ENCODE results near the gene PDCD1. TPM values are rescaled to one million over a fixed set of nuclear protein-coding genes. Genes with fewer than 3 reads are reported as not detected.

PDCD1 gene
- total and polyA plus RNA-seq, 10 of the 15 experiments (the other 5 are each of a cell fraction or from before 2014, with no cell fraction given), result 0.62 to 6.4 (median 2.9) TPM; not detected in 2

DNA sequence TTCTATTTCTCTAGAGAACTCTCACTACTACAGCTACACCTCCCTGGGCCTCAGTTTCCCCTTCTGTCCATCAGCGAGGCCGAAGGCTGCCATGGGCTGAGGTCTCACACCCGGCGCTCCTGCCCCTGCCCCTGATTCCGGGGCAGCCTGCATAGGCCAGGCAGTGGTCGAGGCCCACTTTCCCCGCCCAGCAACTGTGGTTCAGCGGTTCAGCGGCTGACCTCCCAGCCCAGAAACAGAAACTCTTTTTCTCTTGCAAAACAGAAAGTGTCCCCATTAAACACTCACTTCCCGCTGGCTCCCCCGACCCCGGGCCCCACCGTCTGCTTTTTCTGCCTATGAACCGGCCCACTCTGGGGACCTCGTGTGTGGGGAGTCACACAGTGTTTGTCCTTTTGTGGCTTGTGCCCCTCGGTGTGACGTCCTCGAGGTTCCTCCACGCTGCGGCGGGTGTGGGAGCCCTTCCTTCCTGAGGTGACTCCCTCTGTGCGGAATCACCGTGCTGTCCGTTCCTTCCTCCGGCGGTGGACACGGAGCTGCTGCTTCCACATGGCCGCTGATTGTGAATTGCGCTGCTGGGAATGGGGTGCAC, 16.0 kb downstream of the PDCD1 start (continued):
- TF ChIP-seq BCL11A (IDR thresholded peaks at IDR 0.05; ENCODE audit: low read depth, low read length) (0 out of 2 replicates have a peak, but pooled peaks have one; percentile 4), MTA2 (IDR thresholded peaks at IDR 0.05; ENCODE audit: low read depth) (peak; percentile 70), JUNB (IDR thresholded peaks at IDR 0.05) (no peak), YY1 (IDR thresholded peaks at IDR 0.05; ENCODE audit: low read depth, low read length) (0 out of 2 replicates have a peak, but pooled peaks have one; percentile 49), NR2F1 (conservative IDR thresholded peaks at IDR 0.05) (peak; percentile 89), GABPA (IDR thresholded peaks at IDR 0.05; ENCODE audit: low read depth) (0 out of 2 replicates have a peak, but pooled peaks have one; percentile 11), EP300 (IDR thresholded peaks at IDR 0.05; ENCODE audit: borderline replicate concordance in 1 of 2, control insufficient read depth in 1 of 2, low read depth in 2 of 2, low read length in 2 of 2) (no peak; a peak in 2 of 4 replicates), NBN (IDR thresholded peaks at IDR 0.05) (0 out of 2 replicates have a peak, but pooled peaks have one; percentile 40), RCOR1 (conservative IDR thresholded peaks at IDR 0.05; ENCODE audit: low read depth, low read length) (no peak), IKZF2 (IDR thresholded peaks at IDR 0.05) (peak; percentile 74 to 81), KAT2A (conservative IDR thresholded peaks at IDR 0.05; ENCODE audit: control insufficient read depth, low read depth, low read length) (no peak), RUNX3 (IDR thresholded peaks at IDR 0.05; ENCODE audit: low read length) (peak; percentile 84), CHD1 (IDR thresholded peaks at IDR 0.05; ENCODE audit: low read depth, low read length) (no peak), MEF2B (IDR thresholded peaks at IDR 0.05; ENCODE audit: partially characterized antibody, poor library complexity, severe bottlenecking) (peak; percentile 54), BACH1 (IDR thresholded peaks at IDR 0.05; ENCODE audit: borderline replicate concordance) (peak; percentile 45; the same call in 1 of the 2 replicates), TBL1XR1 (IDR thresholded peaks at IDR 0.05; ENCODE audit: low read depth, low read length) (no peak), FOXK2 (IDR thresholded peaks at IDR 0.05) (no peak), SMC3 (IDR thresholded peaks at IDR 0.05; ENCODE audit: borderline replicate concordance, low read length) (0 out of 2 replicates have a peak, but pooled peaks have one; percentile 2), IKZF1 (conservative IDR thresholded peaks at IDR 0.05) (peak; percentile 88)
- TF ChIP-seq, protein P1, sequence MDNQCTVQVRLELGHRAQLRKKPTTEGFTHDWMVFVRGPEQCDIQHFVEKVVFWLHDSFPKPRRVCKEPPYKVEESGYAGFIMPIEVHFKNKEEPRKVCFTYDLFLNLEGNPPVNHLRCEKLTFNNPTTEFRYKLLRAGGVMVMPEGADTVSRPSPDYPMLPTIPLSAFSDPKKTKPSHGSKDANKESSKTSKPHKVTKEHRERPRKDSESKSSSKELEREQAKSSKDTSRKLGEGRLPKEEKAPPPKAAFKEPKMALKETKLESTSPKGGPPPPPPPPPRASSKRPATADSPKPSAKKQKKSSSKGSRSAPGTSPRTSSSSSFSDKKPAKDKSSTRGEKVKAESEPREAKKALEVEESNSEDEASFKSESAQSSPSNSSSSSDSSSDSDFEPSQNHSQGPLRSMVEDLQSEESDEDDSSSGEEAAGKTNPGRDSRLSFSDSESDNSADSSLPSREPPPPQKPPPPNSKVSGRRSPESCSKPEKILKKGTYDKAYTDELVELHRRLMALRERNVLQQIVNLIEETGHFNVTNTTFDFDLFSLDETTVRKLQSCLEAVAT (IDR thresholded peaks at IDR 0.05), result peak; percentile 44
- TF ChIP-seq, protein P2, sequence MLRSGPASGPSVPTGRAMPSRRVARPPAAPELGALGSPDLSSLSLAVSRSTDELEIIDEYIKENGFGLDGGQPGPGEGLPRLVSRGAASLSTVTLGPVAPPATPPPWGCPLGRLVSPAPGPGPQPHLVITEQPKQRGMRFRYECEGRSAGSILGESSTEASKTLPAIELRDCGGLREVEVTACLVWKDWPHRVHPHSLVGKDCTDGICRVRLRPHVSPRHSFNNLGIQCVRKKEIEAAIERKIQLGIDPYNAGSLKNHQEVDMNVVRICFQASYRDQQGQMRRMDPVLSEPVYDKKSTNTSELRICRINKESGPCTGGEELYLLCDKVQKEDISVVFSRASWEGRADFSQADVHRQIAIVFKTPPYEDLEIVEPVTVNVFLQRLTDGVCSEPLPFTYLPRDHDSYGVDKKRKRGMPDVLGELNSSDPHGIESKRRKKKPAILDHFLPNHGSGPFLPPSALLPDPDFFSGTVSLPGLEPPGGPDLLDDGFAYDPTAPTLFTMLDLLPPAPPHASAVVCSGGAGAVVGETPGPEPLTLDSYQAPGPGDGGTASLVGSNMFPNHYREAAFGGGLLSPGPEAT (IDR thresholded peaks at IDR 0.05; ENCODE audit: low read depth), result peak; percentile 51; the same call in 1 of the 2 replicates
- TF ChIP-seq, protein P3, sequence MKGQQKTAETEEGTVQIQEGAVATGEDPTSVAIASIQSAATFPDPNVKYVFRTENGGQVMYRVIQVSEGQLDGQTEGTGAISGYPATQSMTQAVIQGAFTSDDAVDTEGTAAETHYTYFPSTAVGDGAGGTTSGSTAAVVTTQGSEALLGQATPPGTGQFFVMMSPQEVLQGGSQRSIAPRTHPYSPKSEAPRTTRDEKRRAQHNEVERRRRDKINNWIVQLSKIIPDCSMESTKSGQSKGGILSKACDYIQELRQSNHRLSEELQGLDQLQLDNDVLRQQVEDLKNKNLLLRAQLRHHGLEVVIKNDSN (IDR thresholded peaks at IDR 0.05; ENCODE audit: borderline replicate concordance, extremely low read length, insufficient read depth, low read depth, low read length), result no peak
- TF ChIP-seq, protein P4, sequence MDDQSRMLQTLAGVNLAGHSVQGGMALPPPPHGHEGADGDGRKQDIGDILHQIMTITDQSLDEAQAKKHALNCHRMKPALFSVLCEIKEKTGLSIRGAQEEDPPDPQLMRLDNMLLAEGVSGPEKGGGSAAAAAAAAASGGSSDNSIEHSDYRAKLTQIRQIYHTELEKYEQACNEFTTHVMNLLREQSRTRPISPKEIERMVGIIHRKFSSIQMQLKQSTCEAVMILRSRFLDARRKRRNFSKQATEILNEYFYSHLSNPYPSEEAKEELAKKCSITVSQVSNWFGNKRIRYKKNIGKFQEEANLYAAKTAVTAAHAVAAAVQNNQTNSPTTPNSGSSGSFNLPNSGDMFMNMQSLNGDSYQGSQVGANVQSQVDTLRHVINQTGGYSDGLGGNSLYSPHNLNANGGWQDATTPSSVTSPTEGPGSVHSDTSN (IDR thresholded peaks at IDR 0.05; ENCODE audit: insufficient replicate concordance, low read depth, low read length), result no peak
